Calu3 (cell line): ENCODE measurements around the gene LGI4. TPM values are rescaled to one million over a fixed set of nuclear protein-coding genes. Genes with fewer than 3 reads are reported as not detected.
A peak's percentile ranks its signal among the peaks of the same experiment; 100 is the strongest.

Source experiments
- BruUV-seq: library from RNA; stranded (reverse); fragments of 400-500 nt; replicated peaks from 2 replicates; lab custom pipeline; 2021; lab: Mats Ljungman, UMichigan
- CTCF ChIA-PET: fragments of 300-600 bp; sonication (Branson Sonifier 250); formaldehyde crosslinking; loops from one replicate; lab custom pipeline; 2022; ENCODE audit warnings: antibody characterized with exemption; lab: Charles Lee
- DNase-seq: peaks from one replicate; pipeline ENCODE4 v3.0.0; 2022
- H3K27ac Mint-ChIP-seq: one replicate; pipeline ENCODE4 v1.8.0; 2022; ENCODE audit warnings: mixed read lengths; ENCODE audit not compliant: unreplicated experiment
- H3K27me3 Mint-ChIP-seq: one replicate; pipeline ENCODE4 v1.8.0; 2022; ENCODE audit warnings: mixed read lengths; ENCODE audit not compliant: unreplicated experiment
- H3K36me3 Mint-ChIP-seq: one replicate; pipeline ENCODE4 v1.8.0; 2022; ENCODE audit warnings: mild to moderate bottlenecking, moderate library complexity, mixed read lengths; ENCODE audit not compliant: insufficient read depth, unreplicated experiment
- H3K4me1 Mint-ChIP-seq: one replicate; pipeline ENCODE4 v1.8.0; 2022; ENCODE audit warnings: mild to moderate bottlenecking, low read depth, mixed read lengths; ENCODE audit not compliant: unreplicated experiment
- H3K4me3 Mint-ChIP-seq: one replicate; pipeline ENCODE4 v1.8.0; 2022; ENCODE audit warnings: mild to moderate bottlenecking, low read depth, moderate library complexity, mixed read lengths; ENCODE audit not compliant: unreplicated experiment
- H3K9me3 Mint-ChIP-seq: one replicate; pipeline ENCODE4 v1.8.0; 2022; ENCODE audit warnings: low read depth, mixed read lengths; ENCODE audit not compliant: unreplicated experiment
- CTCF ChIP-seq: fragments of 200-600 bp; IDR thresholded peaks from one replicate; pipeline ENCODE4 v1.8.0; 2022; ENCODE audit warnings: antibody characterized with exemption; ENCODE audit not compliant: unreplicated experiment
- intact Hi-C: fragments of 100-400 bp; cut with micrococcal nuclease; formaldehyde crosslinking; loops from one replicate; pipeline ENCODE4 v1.10.0; 2022; ENCODE audit not compliant: unreplicated experiment
- total RNA-seq: library from RNA; stranded (reverse); gene quantifications from 2 replicates; pipeline ENCODE4 v1.2.3, GENCODE V29; 2022

Gene LGI4
- total RNA-seq, 1 experiment from 2014 or later = 0.68 TPM

GRCh38 chr19:35178701-35179100, 43.8 kb upstream of the LGI4 start:
- no peak for TF ChIP-seq CTCF
- CTCF ChIA-PET = no interaction called here
- Mint-ChIP-seq H3K4me3 (no peak overlapping the region), H3K4me1 (peaks cover 27% of the 10 kb centered on the region), H3K27ac (no peak overlapping the region), H3K9me3 (peaks cover 5% of the 10 kb centered on the region), H3K27me3 (no peaks in the 10 kb centered on the region), H3K36me3 (peaks cover 19% of the 10 kb centered on the region)
- intact Hi-C loops = no loop called here
- no TSS peak for BruUV-seq
- no peak for DNase-seq

- CTCF ChIA-PET = no interaction called here
- TF ChIP-seq CTCF = no peak
- H3K4me3 Mint-ChIP-seq = no peak overlapping the region
Measured at GRCh38 chr19:35177377-35178274, 42.8 kb upstream of the LGI4 start.

GRCh38 chr19:35176181-35176570, 41.3 kb upstream of the LGI4 start:
- no peaks in the 10 kb centered on the region for H3K27me3 Mint-ChIP-seq
- DNase-seq = no peak
- no peak overlapping the region for H3K4me3 Mint-ChIP-seq
- H3K9me3 Mint-ChIP-seq = no peaks in the 10 kb centered on the region
- H3K27ac Mint-ChIP-seq = peak overlapping the region; percentile 51
- no TSS peak for BruUV-seq
- intact Hi-C loops = no loop called here
- no peak for TF ChIP-seq CTCF
- CTCF ChIA-PET = no interaction called here
- H3K36me3 Mint-ChIP-seq = peaks cover 44% of the 10 kb centered on the region
- peaks cover 27% of the 10 kb centered on the region for H3K4me1 Mint-ChIP-seq

More at GRCh38 chr19:35177377-35178274, 42.8 kb upstream of the LGI4 start:
- Mint-ChIP-seq H3K27ac (no peak overlapping the region), H3K9me3 (peaks cover 1% of the 10 kb centered on the region), H3K4me1 (peaks cover 27% of the 10 kb centered on the region), H3K36me3 (peaks cover 30% of the 10 kb centered on the region), H3K27me3 (no peaks in the 10 kb centered on the region)
- no peak for DNase-seq
- intact Hi-C loops = no loop called here
- no TSS peak for BruUV-seq

GRCh38 chr19:35174226-35174625, 39.4 kb upstream of the LGI4 start:
- Mint-ChIP-seq H3K27ac (peak overlapping the region; percentile 19), H3K4me3 (no peak overlapping the region), H3K36me3 (peaks cover 62% of the 10 kb centered on the region), H3K4me1 (peaks cover 45% of the 10 kb centered on the region), H3K27me3 (no peaks in the 10 kb centered on the region), H3K9me3 (no peaks in the 10 kb centered on the region)
- no TSS peak for BruUV-seq
- intact Hi-C loops = no loop called here
- TF ChIP-seq CTCF = no peak
- CTCF ChIA-PET = no interaction called here
- no peak for DNase-seq
